COLO668 (cell line): Measurements from ENCODE around the gene FAM185A.
"Not testable (repeated sequence)": the region's sequence is repeated elsewhere in the genome, so short reads cannot be mapped to it uniquely, and the experiment has no call there.

ENCODE experiments used
- DNase-seq: peaks from one replicate; lab custom pipeline; 2025; ENCODE audit not compliant: unreplicated experiment; lab: John Stamatoyannopoulos, UW

FAM185A gene

GRCh38 chr7:102776217-102776616, 27.4 kb downstream of the FAM185A start:
- DNase-seq: not testable (repeated sequence)

- DNase-seq: not testable (repeated sequence)
Measured at GRCh38 chr7:102778663-102779062, 29.9 kb downstream of the FAM185A start.

GRCh38 chr7:102780926-102781325, 32.1 kb downstream of the FAM185A start:
- DNase-seq: not testable (repeated sequence)

- not testable (repeated sequence) for DNase-seq
Measured at GRCh38 chr7:102788770-102789169, 40.0 kb downstream of the FAM185A start.

- not testable (repeated sequence) for DNase-seq
Measured at GRCh38 chr7:102790364-102791100, 41.7 kb downstream of the FAM185A start.

GRCh38 chr7:102791367-102791766, 42.6 kb downstream of the FAM185A start:
- not testable (repeated sequence) for DNase-seq

GRCh38 chr7:102791831-102792230, 43.0 kb downstream of the FAM185A start:
- DNase-seq: not testable (repeated sequence)

GRCh38 chr7:102794567-102794966, 45.8 kb downstream of the FAM185A start:
- DNase-seq: not testable (repeated sequence)

GRCh38 chr7:102795987-102796595, 47.3 kb downstream of the FAM185A start:
- DNase-seq: not testable (repeated sequence)

- DNase-seq: no peak
Measured at GRCh38 chr7:102806613-102807012, 57.8 kb downstream of the FAM185A start.

GRCh38 chr7:102810916-102811315, 62.1 kb downstream of the FAM185A start:
- no peak for DNase-seq

- DNase-seq: no peak
Measured at GRCh38 chr7:102811942-102812678, 63.3 kb downstream of the FAM185A start.

- no peak for DNase-seq
Measured at GRCh38 chr7:102813191-102814024, 64.6 kb downstream of the FAM185A start.

GRCh38 chr7:102814025-102814471, 65.2 kb downstream of the FAM185A start:
- no peak for DNase-seq

GRCh38 chr7:102817616-102818573, 69.1 kb downstream of the FAM185A start:
- no peak for DNase-seq

- no peak for DNase-seq
Measured at GRCh38 chr7:102819151-102819550, 70.4 kb downstream of the FAM185A start.

GRCh38 chr7:102821994-102822747, 73.4 kb downstream of the FAM185A start:
- no peak for DNase-seq

GRCh38 chr7:102823390-102824119, 74.8 kb downstream of the FAM185A start:
- no peak for DNase-seq
